Stimulated activated CD8-positive, alpha-beta memory T cell treated with anti-CD3 and anti-CD28 coated beads, Interleukin-4, amount 100 ng/mL, for 48 hours (primary cell): Measurements from ENCODE around the gene GLO1.

Experiments
- DNase-seq: peaks from one replicate; pipeline ENCODE4 v3.0.0-alpha.2; 2020

GLO1 gene

GRCh38 chr6:38656896-38657295, 46.0 kb downstream of the GLO1 start:
- DNase-seq: no peak

- DNase-seq: no peak
Measured at GRCh38 chr6:38654263-38654662, 48.7 kb downstream of the GLO1 start.

DNA sequence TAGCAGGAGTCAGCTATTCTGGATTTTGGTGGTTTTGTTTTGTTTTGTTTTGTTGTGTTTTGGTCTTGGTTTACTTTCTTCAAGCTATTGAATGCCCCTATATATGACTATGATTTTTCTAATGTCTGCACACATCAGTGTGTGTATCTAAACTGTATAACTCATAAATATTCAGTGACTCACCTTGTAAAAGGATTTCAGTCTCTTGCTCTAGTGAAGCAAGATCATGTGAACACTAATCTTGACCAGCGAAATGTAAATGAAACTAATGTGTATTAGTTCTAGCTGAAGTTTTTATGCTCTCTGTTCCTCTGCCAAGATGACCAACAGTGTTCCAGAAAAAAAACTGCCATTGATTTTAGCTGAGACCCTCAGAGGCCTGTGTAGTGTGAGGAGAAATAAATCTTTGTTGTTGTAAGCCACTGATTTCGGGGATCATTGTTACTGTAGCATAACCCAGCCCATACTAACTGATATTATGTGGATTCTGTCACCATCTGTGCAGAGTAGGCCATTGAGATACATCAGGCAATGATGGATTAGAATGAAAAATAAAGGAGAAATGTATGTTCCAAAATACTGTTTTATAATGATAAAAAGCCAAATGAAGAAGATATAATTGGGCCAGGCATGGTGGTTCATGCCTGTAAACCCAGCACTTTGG, 51.7 kb downstream of the GLO1 start:
- no peak for DNase-seq

- DNase-seq: no peak
Measured at GRCh38 chr6:38650207-38650752, 52.7 kb downstream of the GLO1 start.

DNA sequence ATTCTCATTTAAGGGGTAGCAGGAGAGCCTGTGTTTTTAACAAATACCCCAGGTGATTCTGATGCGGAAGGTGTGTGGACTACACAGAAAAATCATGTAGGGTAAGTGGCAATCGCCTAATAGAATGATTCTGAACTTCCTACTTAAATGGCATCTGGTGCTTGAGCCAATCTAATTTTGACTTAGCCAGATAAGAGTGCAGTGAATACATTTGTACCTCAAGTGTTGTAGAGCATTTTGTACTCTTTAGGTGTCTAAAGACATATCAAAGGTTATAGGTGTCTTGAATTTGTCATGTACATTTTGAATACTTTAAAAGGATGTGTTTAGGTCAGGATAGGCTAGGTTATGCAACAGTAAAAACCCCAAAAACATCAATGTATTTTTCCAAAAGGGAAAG, 53.2 kb downstream of the GLO1 start:
- no peak for DNase-seq

- DNase-seq: no peak
Measured at GRCh38 chr6:38648629-38649028, 54.3 kb downstream of the GLO1 start.

DNA sequence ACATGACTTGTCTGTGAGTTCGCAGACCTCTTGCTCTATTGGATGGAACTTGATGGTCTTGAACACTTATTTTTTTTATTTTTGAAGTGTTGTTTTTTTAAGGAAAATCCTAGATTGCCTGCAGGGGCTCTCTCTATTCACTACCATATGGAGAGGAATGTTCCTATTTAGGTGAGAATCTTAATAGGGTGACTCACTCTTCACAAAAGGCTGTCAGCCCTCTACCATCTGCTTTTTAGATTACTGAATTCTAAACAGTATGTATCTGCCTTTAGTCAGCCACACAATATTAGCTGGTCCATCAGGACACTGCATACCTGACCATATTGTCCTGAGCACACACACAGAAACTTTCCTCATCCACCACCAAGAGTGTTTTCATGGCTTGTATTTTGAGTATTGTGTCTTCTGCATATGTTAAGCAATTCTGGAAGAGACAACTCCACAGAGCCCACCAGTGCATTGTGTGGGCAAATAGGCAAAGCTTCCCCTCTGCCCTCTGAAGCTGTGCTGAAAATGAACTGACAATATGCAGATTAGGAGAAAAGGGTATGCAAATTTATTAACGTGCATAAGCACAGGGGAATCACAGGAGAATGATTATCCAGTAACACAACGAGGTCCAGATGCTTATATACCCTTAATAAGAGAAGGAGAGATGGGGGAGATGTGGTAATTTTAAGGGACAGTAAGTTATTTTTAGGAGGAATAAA, 56.6 kb downstream of the GLO1 start:
- no peak for DNase-seq

DNA sequence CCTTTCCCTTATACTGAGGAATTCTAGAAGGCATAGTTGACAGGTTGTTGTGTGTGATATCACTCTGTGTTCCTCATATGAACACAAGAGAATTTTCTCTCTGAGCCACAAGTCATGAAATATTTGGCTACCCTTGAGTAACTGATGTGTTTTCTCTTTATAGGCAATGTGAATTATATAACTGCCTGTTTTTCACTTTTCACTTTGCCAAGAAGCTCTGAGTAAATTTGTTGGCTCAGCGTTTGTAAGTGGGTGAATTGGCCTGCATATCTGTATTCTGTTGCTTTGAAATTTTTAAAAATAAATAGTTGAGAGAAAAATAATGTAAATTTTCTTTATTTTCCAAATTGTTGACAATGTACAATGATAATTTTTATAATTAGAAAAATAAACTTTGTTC, 58.0 kb downstream of the GLO1 start:
- no peak for DNase-seq

DNA sequence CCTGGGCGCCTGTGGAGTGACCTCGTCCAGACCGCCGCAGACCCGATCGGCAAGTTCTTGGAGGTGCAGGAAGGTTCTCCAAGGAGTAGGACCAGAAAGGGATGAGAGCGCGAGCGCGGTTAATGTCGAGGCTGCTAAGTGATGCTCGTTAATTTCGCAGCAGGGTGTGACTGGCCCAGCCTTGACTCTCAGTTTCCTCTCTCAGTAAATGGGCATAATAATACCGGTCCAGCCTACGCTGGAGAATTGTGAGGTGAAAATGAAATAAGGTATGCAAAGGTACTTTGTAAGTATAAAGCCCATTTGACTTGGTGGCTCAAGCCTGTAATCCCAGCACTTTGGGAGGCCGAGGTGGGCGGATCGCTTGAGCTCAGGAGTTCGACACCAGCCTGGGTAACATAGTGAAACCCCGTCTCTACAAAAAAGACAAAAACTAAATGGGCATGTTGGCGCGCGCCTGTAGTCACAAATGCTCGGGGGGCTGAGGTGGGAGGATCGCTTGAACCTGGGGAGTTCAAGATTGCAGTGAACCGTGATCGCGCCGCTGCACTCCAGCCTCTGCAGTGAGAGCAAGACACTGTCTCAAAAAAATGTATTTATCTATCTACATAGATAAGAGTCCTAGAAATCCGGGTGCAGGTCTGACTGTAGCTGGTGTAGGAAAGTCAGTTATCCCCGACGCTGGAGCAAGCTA, 62.6 kb downstream of the GLO1 start:
- DNase-seq: peak; percentile 26

DNA sequence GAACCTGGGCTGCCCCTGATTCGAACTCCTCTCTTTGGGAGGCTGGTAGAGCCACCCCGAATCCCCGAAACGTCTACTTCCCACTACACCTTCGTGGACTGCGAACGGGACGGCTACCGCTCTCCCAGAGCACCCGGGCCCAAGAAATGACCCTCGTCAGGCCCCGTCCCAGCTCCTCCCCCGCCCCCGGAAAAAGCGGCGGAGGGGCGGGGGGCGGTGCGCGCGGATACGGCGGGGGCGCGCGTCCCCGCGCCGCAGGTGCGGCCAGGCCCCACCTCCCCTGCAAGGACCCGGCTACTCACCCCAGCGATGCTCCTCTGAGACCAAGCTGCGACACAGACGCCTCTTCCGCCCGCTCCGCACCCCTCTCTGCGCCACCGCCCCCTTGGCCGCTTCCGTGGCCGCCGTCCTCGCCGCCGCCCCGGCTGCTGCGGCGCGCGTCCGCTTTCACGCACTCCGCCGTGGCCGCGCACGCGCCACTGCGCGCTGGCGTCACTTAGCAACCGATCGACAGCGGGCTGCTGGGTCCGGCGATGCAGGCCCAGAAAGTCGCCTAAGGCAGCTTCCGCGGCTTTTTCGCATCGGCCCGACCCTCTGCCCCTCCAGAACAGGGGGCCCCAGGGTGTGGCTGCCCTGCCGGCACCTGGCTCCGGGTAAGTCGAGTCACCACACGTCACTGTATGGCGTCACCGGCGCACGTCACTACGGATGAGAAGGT, 63.3 kb downstream of the GLO1 start, which contains the start of gene BTBD9:
TSS of gene BTBD9 (minus strand) at position 432 of the 718 bp plus-strand sequence.
- DNase-seq: peak; percentile 87

GRCh38 chr6:38638941-38639497, 63.9 kb downstream of the GLO1 start:
- peak; percentile 73 for DNase-seq

DNA sequence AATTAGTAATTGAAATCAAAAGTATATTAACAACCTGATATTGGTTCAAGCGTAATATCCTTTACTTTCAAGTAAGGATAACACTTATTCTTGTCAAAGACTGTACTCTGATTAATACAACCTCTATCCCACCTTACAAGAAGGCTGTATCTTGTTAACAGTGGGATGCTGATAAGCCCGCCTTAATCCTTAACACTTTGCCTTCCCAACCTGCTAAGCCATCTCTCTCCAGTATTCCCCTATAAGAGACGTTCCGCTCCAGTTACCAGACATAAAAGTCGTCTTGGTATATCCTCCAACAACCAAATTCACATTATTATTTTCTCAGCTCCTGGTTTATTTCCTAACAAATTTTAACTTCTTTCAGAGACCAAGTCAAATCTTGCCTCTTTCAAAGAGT, 65.2 kb downstream of the GLO1 start:
- no peak for DNase-seq

DNA sequence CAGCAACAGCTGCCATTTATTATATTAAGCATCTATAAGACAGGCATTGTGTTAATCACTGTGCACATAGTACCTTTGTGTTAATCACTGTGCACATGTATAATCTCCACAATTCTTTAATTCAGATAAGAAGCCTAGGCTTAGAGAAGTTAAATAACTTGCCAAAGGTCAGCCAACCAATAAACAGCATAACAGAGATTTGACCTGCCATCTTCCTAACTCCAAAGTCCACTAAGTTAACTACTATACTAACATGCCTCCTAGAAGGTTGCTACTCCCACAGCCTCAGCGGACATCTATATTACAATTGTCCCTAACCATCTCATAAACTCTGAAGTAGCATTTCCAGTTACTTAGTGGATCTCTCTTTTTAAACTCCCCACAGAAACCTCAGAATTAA, 66.9 kb downstream of the GLO1 start:
- DNase-seq: no peak

- no peak for DNase-seq
Measured at GRCh38 chr6:38634518-38634917, 68.4 kb downstream of the GLO1 start.

GRCh38 chr6:38632490-38632889, 70.5 kb downstream of the GLO1 start:
- DNase-seq: no peak

GRCh38 chr6:38631186-38631783, 71.7 kb downstream of the GLO1 start:
- DNase-seq: no peak
